Endometrium (tissue), 2 donors: ENCODE results near the gene ATP9B.

ENCODE experiments used
- FAIRE-seq: peaks from 2 replicates; lab custom pipeline; 2012; peaks lifted over from hg19 to GRCh38; lab: Jason Lieb, UNC
- donor health status: control.
- donor health status: control.

ATP9B gene

DNA sequence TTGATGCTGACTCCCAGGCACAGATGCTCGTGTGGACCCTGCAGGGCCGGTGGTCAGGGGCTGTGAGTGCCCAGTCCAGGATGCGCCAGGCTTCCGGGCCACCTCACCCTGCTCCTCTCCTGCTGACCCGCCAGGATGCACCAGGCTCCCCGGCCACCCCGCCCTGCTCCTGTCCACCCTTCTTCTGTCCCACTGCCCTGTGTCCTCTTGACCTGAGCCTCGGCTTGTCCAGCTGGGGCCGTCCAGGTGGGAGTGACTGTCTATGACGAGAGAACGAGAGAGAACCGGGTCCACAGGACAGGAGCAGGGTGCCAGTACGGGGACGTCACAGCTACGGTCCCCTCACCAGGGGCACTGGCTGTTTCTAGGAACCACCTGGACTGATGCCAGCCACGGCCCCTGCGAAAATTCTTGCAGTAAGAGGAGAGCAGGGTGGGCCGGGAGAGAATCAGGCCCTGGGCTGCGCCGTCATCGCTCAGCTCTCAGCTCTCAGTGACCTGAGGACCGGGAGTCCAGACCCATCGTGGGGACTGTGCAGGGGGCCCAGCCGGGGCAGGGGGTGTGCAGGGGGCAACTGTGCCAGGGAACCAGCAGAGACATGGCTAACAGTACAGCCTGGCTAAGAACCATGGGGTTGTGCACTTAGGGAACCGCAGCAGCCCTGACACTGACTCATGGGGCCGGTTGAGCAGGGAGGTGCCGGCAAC lies 313.6 kb downstream of the ATP9B start:
- FAIRE-seq: no peak

DNA sequence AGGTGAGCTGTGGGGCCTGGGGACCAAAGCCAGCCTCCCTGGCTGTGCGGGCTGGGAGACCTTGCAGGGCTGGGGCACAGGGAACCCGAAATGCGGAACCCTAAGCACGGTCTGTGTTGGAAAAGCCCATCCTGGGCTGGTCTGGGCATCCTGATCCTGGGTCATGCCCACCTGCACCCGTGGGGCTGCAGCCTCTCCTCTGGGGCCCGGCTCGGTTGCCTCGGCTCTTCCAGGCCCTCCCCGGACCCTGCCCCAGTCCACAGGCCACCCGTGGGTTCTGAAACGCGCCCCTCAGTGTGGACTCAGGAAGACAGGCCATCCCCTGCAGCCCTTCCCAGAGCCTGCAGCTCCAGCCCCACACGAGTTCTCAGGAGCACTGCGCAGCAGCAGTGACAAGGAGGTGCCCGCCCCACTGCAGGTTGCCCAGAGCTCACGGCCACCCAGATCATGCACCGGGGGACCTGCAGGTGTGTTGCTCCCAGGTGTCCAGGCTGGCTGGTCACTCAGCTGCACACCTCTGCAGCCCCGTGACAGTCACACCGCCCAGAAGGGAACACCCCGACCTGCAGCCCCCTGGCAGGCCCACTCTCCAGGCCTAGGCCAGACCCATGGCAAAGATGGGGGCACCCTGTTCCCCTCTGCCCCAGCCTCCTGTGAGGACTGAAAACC lies 314.3 kb downstream of the ATP9B start:
- no peak for FAIRE-seq

DNA sequence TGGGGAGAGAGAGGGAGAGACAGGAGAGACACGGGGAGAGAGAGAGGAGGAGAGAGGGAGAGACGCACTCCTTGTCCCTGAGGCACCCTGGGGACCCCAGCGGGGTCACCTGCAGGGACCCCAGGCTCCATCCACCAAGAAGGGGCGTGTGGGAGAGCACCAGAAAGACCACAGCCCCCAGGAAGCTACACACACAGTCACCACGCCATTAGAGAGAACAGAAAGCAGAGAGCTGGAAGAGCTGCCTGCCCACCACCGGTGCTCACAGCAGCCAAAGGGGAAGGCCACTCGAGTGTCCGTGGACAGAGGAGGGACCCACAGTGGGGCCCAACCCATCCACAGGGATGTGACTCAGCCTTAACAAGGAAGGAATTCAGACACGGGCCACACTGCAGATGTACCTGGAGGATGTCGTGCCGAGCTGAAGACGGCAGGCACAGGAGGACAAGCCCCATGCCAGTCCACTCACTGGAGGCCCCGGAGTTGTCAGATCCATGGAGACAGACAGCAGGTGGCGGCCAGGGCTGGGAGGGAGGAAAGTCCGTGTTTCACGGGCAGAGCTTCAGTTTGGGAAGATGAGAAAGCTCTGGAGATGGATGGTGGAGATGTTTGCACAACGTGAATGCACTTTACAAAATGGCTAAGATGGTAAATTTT lies 315.1 kb downstream of the ATP9B start:
- FAIRE-seq: no peak

DNA sequence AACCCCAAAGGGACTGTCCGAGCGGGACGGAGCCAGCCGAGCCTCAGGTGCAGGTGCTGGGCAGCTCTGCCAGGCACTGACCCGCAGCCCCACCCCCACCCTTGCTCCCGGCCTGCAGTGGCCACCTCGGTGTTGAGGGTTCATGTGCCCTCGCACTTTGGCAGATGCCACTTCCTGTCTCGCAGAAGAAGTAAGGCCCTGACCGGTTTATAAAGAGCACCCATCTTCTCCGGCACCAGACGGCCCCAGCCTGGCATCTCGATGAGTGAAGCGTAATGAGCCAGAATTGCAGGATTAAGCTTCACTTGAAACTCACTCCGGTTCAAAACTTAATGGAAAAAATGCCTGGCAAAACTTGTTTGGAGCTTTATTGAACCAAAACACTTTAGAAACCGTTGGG lies 315.6 kb downstream of the ATP9B start:
- FAIRE-seq: no peak

DNA sequence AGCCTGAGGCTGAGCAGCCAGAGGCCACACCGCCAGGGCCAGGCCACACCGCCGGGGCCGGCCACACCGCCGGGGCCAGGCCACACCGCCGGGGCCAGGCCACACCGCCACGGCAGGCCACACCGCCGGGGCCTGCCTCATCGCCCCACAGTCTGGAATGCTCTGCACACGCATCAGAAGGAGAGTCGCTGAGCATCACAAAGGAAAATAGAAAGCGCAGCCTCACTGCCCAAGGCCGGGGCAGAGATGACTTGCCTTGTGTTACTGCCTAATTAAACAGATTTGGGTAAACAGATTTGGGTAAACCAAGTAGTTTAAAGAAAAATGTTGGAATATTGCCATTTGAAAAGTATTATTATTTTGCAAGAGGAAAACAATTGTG lies 316.1 kb downstream of the ATP9B start:
- FAIRE-seq: no peak

DNA sequence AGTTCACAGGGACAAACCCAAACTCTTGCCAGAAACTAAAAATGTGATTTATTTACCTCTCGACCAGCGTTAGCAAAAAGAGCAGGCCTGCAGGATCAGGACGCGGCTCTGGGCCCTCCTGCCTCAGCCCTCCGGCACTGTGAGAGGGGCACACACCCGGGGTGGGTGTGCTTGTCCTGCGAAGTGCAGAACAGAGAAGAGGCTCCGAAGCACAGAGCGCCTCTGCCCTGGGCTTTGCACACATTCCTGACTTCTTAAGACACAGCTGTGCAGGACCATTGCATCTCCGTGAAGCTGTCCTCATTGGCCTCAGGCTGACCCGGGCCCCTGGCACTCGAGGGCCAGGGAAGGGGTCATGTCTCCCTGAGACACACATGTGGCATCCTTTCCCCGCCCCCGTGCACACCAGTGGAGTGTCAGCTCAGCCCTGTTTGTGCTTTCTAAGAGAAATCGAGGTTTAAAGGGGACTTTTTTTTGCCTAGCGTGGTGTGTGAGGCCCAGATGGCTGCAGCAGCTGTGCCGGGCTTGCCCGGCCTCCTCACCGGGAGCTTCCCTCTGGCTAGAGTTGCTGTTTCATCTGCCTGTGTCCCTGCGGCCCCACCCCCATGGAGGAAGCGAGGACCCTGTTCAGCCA lies 316.6 kb downstream of the ATP9B start:
- FAIRE-seq: no peak

DNA sequence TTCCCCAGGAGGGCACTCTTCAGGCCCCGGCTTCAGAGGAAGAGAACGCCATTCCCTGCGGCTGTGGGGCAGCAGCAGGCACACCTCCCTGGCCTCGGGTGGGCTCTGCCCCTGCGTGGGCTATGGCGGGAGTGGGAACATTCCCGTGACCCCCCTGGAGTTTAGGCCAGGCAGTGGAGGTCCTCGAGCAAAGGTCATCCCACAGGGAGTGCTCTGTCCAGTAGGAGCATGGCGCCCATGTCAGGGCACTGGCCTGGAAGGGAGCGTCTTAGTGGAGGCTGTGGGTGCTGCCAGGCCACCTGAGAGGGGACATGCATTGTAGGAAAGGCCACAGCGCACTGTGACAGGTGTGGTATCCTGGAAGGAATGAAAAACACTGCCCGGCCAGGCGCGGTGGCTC lies 317.4 kb downstream of the ATP9B start:
- FAIRE-seq: no peak

DNA sequence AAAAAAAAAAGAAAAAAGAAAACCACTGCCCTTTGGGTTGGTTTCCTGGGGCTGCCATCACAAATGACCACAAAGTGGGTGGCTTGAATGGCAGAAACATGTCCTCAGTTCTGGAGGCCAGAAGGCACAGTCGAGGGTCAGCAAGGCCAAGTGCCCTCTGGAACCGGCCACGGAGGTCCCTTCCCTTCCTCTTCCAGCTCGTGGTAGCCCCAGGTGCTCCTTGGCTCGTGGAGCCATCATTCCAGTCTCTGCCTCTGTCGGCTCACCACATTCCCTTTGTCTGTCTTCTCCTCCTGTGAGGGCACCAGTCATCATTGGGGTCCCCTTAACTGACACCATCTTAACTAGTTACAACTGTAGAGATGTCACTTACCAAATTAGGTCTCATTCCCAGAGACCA lies 318.0 kb downstream of the ATP9B start:
- FAIRE-seq: no peak

DNA sequence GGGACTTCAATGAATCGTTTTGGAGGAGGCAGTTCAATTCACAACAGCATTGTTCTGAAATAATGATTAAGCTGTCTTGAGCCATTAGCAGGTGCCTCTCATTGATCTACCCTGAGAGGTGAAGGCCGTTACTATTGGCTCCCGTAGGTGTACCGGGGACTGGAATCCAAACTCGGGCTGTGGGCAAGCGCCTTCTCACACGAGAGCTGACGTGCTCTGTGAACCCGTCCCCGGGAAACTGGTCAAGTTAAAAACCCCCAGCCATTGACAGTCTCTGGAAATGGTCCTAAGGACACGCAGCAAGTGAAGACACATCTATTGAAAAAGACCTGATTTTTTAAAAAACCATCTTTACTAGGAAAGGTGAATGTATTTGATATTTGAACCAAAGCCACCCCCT lies 318.4 kb downstream of the ATP9B start:
- no peak for FAIRE-seq

DNA sequence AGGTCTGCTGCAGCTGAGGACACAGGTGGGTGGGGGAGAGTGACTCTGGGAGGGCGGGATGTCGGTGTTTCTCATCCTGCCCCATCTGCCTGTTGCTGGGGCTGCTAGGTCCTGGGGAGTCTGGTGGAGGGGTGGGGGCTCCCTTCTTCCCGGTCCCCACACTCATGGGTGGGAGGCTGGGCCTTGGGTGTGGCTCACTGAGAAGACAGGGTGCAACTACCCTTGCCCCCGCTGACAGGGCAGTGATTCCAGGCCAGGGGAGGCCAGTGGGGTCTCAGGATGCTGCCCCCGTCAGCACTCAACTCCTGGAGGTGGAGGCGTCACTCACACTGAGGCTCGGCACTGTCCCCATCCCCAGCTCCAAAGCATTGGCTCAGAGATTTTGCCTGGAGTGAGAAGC lies 318.8 kb downstream of the ATP9B start:
- no peak for FAIRE-seq

DNA sequence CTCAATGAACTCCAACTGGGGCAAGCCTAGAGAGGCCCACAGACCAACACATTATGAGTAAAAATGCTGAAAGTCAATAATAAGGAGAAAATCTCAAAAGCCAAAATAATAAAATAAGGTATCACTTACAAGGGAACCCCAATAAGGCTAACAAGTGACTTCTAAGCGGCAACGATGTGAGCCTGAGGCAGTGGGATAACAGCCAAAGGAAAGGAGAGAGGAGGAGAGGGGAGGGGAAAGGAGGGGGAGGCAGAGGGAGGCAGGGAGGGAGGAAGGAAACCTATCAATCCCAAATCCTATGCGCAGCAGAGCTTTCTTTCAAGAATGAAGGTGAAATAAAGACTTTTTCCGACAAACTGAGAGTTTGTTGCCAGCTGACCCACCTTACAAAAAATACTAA lies 320.5 kb downstream of the ATP9B start:
- no peak for FAIRE-seq

DNA sequence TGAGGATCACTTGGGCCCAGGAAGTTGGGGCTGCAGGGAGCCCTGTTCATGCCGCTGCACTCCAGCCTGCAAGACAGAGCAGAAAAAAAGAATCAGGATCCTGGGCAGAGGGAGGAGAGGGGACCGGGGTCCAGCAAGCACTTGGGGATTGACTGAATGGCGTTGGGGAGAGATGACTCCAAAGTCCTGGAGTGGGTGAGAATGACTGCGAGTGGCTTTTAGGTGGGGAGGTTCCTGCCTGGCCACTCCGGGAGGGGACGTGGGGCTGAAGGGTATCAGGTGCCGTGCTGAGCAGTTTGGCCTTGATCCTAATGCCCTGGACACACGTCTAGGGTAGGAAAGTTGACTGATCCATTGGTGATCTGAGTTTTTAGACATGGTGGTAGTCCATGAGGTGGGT lies 323.0 kb downstream of the ATP9B start:
- FAIRE-seq: no peak

DNA sequence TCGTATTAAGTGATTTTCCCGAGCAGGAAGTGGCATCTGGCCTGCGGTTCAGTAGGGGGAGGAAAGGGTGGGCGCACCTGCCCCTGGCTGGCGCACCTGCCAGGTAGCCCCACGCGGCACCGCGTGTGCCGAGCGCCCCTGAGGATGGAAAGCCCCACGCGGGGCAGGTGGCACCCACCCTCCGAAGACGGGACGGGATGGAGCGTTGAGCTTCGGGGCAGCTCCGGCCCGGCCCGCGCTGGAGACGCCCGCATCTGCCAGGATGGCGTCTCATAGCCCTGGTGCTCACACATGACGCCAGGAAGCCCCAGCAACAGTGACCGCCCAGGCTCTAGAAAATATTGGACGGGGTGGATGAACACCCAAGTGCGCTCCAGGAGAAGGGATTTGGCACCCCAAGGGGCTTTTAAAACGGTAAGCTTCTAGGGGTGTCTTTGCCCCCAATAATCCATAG lies 324.0 kb downstream of the ATP9B start:
- FAIRE-seq: no peak

DNA sequence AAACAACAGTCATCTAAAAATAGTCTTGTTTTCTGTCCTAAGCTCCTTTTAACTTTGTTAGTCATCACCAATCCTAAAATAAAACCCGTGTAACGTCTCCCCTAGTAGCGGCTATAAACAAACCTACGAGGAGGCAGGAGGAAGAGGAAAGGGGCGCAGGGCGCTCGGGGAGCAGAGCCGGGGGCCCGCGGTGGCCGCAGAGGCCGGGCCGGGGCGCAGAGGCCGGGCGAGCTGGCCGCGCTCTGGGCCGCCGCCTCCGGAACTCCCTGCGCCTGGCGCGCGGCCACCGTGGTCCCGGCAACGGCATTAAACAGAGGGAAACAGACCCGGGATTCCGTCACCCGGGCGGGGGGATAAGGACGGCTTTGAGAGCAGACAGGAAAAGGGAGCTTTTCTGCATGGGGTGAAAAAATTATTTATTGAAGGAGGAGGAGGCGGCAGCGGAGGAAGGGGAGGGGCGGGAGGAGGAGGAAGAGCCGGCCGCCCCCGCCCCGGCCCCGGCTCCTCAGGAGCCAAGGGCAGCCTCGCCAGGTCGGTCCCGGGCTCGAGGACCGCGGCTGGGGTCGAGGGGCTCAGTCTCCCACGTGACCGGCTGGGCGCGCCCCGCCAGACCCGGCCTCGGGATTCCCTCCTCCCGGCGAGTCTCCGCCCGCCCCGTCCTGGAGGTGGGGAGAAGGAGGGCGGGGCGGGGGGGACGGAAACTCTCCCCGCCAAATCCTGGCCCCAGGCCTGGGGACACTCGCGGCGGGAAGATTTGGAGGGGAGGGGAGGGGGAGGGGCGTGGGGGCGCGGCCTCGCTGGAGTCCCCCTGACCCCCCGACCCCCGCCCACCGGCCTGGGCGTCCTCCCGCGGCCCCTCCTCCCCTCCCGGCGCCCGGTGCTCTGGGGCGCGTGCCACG lies 324.7 kb downstream of the ATP9B start:
- no peak for FAIRE-seq

DNA sequence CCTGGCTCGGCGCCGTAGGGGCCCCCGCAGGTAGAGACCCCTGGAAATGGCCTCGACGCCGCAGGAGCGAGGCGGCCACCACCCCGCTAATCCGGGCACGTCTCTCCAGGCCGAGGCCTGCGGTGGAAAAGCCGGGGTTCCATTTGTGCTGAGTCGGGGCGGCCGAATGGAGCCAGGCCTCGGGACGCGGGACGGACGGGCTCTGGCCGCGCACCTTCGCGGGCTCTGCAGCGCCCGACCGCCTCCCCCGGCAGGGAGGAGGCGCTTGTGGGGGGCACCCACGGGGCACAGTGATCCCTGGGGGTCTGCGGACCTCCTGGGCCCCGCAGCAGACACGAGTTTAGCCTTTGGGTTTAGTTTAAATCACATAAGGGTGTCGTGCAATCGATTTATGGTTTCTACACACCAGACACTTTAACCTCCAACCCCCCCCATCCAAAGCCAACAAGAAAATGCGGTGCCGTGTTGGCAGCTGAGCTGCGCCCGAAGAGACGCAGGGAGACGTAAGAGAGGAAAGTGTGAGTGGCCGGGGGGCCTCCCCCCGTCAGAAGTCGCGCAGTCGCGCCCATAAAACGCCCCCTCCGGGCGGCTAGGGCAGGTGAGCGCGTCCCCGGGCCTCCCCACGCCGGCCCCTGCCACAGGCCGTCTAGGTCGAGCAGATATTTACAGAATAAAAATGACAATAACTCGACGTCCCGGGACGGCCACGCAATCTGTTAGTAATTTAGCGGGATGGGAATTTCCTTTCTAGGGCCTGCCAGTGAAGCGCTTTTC lies 325.5 kb downstream of the ATP9B start:
- no peak for FAIRE-seq

DNA sequence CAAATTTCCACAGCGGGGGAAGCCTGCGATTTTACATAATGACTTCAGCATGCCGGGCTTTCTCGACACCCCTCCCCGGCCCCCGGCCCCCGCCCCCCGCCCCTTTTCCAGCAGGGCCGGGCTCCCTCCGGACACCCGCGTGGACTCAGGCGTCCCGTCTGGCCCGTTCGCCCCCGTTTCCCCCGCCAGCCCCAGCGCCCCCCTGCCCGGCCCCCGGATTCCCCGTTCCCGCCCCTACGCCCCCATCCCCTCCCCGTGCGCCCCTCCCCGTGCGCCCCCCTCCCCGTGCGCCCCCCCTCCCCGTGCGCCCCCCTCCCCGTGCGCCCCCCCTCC lies 326.1 kb downstream of the ATP9B start:
- FAIRE-seq: no peak

DNA sequence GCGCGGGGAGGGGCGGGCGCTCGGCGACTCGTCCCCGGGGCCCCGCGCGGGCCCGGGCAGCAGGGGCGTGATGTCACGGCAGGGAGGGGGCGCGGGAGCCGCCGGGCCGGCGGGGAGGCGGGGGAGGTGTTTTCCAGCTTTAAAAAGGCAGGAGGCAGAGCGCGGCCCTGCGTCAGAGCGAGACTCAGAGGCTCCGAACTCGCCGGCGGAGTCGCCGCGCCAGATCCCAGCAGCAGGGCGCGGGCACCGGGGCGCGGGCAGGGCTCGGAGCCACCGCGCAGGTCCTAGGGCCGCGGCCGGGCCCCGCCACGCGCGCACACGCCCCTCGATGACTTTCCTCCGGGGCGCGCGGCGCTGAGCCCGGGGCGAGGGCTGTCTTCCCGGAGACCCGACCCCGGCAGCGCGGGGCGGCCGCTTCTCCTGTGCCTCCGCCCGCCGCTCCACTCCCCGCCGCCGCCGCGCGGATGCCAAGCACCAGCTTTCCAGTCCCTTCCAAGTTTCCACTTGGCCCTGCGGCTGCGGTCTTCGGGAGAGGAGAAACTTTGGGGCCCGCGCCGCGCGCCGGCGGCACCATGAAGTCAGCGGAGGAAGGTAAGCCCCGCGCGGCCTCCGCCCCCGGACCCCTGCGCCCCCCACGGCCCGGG lies 326.7 kb downstream of the ATP9B start, which contains the start of gene NFATC1:
Gene NFATC1 (plus strand): TSS at position 170 of the 644 bp plus-strand sequence. CDS start 295 bp downstream, at position 465.
- FAIRE-seq: no peak

DNA sequence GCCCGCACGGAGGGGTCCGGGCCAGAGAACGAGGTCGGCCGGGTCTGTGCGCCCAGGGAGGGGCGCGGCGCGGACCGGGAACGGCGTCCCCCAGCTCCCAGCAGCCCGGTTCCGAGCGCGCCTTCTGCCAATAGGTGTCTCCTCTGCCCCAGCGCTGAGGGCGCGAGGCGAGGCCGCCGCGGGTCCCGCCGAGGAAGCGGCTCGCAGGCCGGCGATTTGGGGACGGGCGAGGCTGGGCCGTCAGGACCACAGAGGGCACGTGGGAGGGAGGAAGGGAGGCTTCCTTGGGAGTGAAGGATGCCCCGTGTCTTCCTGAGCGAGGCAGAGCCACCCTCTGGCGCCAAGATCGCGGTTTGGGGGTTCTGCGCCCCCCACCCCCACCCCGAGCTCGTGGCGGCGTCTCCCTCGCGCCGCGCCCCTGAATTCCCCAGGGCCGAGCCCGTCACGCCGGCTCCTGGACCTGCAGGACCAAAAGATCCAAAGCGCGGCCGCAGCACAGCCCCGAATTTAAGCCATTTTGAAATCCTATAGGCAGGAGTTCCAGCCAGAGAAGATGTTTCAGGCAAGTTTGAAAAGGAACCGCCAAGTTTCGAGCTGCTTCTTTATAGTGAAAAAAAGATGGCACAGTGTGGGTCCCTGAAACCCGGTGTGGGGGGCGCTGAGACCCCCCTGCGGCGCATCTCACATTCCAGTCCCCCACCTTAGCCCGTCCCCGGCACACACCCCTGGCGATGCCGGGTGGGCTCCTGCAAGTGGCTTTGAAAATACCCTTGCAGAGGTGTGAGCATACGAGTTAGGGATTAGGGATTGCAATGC lies 327.4 kb downstream of the ATP9B start:
- FAIRE-seq: no peak

DNA sequence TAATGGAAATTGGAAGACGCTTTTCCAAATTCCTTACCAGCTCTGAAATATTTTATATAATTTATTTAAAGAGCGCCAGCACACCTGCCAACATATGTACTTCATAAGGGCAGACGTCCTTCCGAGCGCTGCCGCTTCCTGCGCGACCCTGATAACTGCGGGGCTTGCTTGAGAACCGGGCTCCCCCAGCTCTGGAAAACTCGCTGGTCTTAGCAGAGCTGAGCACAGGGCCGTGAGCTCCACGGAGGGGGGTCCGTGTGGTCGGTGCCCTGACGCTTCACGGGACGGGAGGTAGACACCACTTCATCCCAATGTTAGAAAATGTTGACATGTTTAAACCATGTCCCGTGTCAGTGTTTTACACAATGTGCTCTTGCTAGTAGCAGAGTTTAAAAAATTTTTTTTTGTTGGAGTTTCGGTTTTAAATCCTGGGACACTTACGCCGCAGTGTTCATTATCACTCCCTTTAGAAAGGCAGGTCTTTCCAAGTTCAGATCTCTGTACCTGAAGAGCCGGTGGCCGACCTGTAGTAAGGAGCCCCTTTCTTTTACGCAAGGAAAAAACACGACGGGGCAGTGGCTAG lies 328.1 kb downstream of the ATP9B start:
- no peak for FAIRE-seq
